SKM-1 treated with dmso at 0.1 percent for 144 hours (cell line): ENCODE data around the gene APOL1.
A peak's percentile ranks its signal among the peaks of the same experiment; 100 is the strongest.
"Not testable (repeated sequence)": the region's sequence is repeated elsewhere in the genome, so short reads cannot be mapped to it uniquely, and the experiment has no call there.

Experiments
- DNase-seq: peaks from one replicate; lab custom pipeline; 2025; ENCODE audit not compliant: unreplicated experiment; lab: John Stamatoyannopoulos, UW

Gene APOL1

DNA sequence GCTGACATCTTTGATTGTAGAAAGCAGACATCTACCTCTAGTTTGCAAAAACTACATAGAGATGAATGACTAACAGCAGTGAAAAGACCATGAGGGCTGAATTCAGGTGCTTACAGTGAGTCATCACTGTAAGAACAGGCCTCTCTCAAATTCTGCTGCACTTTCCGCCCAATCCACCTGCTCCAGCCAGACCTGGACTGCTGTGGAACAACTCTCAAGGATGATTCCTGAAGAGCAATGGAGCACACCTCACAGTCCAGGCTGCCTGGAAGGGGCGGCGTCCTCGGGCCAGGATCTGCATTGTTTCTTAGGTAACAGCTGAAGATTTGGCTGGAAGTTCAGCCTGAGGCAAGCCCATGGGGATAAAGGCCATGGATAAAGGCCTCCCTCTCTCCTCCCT is 28.7 kb upstream of the APOL1 start:
- no peak for DNase-seq

DNA sequence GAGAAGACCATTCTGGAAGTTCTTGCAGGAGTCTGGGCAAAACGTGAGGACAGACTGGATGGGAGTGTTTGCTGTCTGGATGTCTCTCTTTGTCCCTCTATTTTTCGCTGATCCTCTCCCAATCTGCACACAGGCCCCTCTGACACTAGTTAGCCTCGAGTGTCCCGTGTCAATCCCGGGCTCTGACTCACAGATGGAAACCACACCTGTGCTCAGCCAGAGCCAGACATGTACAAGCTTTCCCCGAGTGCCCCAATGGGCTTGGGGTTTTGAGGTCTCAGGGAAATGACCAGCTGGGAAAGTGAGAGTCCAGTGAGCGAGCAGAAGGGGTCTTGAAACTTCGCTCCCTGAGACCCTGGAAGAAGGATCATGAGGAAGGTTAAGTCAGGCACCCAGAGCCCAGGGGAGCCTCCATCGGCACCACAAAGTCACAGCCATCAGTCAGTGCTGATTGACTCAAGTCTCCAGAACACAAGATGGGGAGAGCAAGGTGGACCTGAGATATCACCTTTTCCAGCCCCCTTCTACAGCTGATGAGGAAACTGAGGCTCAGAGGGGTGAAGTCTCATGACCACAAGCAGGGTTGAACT is 27.5 kb upstream of the APOL1 start:
- DNase-seq: no peak

DNA sequence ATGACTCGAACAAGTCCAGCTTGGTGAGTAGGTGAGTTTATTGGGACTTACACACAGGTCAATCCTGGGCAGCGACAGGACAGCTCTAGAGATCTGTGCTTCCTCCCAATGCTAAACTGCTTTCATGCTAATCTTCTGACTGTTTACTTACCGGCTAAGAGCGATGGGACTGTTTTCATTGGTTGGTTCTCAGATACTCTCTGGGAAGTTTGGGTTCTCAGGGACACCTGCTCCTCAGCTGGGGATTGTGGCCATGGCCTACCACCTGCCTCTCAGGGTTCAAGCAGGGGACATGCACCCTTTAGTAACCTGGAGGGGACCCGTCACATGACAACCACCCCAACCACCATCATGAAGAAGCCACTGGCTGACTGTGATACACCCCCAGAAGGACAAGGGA is 26.7 kb upstream of the APOL1 start:
- no peak for DNase-seq

DNA sequence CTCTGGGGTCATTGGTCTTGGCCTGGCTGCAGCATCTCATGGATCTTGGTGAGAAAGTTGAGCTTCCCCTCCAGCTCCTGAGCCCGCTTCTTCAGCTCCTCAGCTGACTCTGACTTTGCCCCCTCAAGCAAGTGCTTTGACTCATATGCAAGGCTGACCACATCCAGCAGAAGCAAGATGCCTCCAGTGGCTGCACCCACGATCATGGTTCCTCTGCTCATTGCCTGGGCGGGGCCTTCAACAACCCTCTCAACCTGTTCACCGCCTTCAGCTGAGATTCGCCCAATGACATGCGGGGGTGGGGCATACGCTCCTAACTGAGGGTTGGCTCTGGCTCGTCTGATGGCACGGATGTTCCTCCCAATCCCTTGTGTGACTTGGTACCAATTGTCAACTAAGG is 25.5 kb upstream of the APOL1 start:
- DNase-seq: no peak

DNA sequence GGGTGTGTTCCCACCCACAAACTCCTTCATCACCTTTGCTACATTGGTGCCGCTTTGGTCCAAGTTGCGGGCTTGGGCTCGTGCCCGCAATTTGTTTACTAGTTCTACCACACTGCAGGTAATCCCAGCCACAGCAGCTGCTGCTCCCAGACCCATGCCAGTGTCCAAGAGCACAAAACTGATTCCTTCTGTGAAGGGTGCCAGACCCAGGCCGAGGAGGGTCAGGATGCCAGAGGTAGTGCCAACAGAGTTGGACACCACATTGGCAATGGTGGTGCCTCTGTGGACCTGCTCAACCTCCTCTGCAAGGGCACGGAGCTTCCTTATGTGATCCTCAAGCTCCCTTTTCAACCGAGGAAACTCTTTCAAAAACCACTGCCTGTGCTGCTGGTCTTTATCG is 25.1 kb upstream of the APOL1 start:
- no peak for DNase-seq

DNA sequence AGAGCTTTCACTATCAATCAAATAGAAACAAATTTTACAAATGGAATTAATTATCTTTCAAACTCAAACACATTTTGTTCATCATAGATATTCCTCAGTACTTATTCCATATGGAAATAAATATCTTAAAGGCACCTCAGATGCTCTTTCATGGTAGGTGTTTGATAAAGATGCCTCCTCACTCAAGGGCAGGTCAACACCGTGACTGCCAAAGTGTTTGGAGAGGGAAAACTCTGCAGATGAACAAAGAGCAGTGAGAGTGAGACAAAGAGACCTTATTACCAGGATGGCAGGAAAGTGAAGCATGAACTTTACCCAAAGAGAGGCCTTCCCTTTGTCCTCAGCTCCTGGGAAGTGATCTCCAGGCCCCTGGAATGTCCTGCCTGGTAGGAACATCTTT is 24.6 kb upstream of the APOL1 start:
- DNase-seq: not testable (repeated sequence)

DNA sequence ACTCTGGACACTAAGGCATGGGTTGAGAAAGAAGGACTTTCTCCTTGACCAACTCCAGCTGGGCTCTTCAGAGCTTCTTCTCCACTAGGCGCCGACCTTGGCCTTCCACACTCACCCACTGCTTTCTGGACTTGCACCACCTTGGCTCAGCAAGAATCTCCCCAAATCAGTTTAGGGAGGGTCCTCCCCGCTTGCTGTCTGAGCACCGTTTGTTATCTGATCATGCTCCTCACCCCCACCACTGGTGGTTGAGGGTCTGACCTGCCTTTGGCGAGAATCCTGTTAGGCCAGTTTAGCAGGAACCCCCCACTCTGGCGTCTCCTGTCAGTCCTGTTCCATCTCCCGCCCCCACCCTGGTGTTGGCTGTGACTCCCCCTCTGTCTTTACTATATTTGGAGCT is 24.0 kb upstream of the APOL1 start:
- no peak for DNase-seq

DNA sequence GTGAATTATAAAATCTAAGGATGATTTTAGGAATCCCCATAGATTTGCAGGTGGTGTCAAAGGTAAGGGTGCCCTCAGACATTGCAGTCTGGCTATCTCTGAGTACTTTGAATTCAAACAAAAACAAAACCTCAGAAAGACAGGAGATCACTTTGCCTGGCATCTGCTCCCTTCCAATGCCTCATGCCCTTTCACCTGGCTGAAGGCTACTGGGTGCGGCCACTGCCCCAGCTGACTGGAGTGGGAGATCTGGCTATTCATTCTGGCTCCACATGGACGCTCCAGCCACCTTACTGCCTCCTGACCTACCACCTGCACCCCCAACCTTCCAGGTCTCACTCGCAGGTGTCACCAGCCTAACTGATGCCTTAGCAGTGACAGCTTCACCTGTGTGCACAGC is 23.3 kb upstream of the APOL1 start:
- not testable (repeated sequence) for DNase-seq

DNA sequence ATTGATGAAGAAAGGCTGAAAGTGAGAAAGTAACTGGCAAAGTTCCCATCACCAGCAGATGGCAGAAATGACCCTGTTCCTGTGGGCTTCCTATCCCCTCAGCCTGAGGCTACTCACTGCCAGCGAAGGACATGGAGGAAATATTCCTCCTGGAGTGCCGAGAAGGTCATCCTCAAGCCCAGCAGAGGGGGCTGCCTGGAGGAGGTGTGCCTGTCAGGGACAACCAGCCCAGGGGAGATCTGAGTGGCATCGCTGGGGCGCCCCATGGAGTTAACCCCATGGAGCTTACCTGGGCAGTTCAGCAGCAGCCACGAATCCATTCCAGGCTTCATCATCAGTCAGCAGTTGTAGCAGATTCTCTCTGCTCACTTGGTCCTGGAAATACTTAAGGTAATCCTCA is 21.9 kb upstream of the APOL1 start:
- DNase-seq: not testable (repeated sequence)

DNA sequence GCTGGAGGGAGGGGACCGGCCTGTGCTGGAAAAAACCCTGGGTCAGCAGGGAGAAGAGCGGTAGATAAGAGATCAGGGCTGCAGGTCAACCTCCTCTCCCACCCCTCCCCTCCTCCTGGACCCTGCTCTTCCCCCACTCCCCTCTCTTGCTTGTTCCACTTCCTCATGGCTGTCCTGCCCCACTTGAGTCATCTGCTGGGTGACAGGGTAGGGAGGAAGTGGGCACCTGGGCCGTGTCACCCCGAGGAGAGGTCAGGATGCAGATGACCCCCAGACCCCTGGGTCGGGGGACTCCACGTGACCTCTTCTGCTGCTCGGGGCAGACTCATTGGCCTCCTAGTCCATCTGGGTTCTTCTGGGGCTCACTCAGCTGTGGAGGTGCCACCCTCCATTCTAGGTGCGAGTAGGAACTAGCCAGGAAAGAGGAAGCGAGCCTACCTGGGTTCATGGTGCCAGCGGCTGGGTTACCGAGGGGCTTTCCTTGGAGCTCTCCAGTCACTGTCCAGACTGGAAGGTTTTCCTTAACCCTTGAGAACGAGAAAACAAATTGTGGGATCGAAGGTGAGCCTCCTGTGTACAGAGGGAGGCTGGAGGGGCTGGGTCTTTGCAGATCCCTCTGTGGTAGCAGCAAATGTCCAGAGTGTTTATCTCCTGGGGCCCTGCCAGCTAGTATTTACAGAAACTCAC is 20.1 kb upstream of the APOL1 start:
- no peak for DNase-seq

DNA sequence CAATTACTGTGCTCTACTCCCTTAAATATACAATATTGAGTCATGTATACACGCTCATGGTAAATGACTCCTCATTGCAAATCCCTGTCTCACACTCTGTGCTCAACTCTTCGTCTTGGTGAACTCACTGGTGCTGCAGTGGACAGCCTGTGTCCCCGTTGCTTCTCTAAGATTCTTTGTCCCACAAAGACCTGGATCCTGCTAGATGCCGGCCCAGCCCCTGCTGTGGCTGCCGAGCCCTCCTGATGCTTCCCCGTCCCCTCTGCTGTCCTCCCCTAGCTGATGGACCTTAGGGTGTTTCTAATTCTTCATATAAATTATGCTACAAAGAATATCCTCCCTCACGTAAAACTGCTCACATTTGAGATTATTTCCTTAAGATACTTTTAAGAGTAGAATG is 19.1 kb upstream of the APOL1 start:
- DNase-seq: no peak

DNA sequence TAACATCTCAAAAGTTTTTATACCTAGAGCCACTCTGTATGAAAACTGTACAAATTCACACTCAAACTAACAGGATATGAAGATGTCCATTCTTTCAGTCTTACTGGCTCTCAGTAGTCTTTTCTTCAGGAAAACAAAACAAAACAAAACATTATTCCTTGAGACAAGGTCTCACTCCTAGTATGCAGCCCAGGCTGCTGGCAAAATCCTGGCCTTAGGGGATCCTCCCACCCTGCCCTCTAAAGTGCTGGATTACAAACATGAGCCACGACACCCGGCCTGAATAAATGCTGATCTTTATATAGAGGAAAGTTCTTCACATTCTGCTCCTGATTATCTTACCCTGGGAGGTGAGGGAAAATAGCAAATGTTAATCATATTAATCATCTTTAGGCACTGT is 18.7 kb upstream of the APOL1 start:
- DNase-seq: no peak

DNA sequence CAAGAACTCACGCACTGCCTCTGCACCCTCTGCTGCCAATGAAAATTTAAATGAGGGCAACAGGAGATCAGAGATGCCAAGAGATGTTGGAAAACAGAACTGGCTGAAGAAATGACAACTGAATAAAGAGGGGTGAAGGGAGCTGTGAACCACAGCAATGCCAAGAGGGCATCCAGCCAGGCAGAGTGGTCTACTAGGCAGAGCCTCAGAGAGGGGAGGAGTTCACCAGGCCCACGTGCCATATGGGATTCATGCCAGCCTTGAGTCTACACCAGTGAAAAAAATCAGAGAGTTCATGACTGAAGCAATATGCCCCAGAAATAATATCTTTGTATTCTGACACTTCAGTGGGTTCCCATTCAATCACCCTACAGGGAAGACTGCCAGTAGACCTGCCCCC is 18.0 kb upstream of the APOL1 start:
- no peak for DNase-seq

DNA sequence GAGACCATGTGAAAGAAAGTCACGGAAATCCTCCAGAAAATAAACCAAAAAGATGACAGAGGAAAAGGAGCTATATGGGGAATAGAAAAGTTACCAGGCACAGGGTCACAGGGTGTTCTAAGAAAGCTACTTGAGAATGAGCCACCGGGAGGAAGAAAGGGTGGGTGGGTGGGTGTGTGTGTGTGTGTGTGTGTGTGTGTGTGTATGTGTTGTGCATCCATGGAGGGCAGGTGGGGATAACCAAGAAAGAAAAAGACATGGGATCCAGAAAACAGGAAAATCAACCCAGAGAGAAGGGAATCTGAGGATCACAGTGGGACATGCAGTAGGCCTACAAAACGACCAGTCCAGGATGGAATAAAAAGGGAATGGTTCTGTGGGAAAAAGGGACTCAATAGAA is 17.3 kb upstream of the APOL1 start:
- DNase-seq: no peak

DNA sequence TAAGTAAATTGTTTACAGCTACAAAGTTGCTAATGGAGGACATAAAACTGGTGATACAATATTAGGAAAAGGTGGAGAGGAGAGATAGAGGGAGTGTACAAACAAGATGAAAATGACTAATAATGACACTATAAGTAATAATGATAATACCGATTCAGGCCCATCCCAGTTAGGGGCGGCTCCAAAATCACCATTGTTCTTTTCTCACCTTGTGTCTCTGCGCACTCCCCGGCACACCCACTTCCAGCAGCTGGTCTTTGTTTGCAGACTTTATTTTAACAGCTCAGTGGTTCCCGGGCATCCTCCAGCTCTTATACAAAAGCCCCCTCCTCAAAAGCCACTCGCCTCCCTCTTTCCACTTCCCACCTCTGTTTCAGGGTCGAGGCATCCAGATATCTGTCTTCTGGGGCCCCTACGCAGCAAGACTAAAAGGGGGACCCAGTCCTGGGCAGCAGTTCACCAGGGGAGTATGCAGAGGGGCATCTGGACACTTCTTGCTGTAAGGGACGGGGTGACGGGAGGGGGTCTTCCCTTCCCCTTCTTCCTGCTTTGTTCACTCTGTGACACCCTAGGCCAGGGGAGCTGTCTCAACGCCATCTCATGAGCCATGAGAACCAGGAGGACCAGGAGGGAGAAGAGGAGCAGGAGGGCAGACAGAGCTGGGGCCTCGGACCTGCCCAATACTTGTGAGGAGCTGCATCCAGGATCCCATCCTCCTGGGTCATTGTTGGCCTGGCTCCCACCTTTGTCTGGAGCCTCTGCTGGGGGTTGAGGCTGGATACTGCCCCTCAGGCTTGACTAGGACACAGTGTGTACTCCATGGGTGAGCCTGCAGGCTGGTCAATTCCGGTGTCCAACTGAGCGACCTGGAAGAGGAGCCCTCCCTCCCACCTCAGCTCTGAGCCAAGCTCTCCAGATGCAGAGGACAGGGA is 16.3 kb upstream of the APOL1 start:
- DNase-seq: no peak

DNA sequence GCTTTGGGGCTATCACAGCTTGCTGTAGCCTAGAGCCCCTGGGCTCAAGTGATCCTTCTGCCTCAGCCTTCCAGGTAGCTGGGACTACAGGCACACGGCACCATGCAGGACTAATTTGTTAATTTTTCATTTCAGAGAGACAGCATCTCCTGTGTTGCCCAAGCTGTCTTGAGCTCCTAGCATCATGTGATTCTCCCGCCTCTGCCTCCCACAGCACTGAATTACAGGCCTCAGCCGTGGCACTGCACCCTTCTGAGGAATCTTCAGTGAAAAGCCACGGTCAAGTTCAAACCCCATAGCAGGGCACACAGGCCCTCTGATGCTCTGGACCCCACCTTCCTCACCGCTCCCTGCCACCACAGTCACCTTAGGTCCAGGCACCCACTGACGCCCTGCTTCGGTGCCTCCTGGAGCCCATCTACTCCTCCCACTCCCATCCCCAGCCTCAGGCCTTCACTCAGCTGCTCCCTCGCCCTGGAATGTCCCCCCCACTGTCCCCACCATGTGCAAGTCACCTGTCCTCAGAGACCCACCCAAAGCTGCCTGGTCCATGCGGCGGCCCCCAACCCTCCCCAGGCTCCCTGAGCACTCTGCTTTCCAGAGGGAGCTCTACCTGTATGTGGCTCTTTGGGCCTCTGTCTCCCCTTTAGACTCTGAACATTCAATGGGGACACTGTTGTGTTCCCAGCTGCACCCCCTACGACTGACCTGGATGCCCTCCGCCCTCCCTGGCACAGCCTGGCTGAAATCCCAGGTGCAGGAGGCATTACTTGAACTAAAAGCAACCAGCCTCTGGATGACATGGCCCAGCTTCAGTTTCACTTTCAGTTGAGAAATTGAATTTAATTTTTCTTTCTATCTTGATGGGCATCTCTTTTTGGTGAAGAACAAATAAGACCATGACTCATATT is 15.2 kb upstream of the APOL1 start:
- no peak for DNase-seq

DNA sequence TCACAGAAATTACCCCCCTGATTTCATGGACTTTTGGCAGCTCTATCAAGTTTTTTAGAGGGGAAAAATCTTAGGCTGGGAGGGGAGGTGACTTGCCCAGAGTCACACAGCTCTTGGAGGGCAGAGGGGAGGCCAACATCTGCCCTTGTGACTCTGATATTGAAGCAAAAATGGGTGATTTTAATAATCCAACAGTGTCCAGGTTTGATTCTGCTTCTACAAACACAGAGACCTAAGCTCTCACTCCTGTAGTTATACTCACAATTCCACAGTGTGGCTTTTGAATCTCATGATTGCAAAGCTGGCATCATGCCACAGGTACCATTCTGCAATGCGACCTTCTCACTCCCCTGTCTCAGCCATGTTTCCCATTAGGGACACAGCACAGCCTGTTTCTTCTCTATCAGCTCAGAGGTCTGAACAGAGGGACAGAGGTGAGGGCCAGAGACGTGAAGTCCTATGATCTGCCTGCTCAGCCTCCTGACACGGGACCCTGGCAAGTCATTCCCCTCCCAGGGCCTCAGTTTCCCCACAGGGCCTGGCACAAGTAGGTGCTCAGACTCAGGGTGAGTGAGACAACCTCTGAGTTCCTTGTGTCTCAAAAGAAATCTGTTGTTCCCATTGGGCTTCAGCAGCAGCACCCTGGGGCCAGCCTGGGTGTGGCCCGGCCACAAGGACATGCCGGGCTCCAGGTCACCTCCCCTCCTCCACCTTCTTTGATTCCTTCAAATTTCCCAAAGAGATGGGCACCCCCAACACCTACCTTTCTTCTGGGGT is 14.4 kb upstream of the APOL1 start:
- no peak for DNase-seq

DNA sequence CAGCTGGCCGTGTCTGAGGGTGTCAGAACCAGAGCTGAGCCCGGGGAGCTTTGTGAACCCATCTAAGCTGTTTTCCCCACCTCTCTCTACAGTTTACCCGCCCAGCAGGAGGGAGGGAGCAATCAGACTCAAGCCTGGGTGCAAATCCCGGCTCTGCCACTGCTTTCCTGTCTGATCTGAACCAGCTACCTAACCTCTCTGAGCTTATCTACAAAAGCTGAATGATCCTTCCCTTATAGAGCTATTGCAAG is 13.9 kb upstream of the APOL1 start:
- DNase-seq: no peak

DNA sequence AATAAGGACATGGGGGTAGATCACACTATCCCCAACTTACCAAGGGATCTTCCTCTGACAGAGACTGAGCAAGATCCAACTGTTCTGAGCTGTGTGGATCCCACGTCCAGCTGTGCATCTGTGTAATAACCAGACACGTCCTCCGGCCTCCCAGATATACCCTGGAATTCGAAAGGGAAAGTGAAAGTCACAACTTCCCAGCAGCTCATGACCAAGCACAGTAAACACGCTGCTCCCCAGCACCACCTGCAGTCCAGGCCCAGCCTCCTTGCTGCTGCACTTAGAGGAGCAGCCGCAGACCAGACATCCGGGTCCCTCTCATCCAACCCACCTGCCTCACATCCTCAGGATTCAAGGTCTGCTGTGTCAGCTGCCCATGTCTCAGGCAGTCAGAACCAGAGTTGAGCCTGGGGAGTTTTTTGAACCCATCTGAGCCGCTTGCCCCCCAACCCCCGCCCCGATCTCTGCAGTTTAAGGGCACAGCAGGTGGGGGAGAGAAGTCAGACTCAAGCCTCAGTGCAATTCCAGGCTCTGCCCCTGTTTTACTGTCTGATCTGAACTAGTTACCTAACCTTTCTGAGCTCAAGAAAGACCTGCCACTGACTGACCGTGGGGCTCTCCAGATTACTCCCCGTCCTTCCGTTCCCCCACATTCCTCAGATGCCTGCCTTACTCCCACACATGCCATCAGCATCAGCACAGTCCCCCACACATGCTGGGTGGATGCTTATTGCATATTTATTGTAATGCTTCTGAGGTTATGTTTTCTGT is 13.3 kb upstream of the APOL1 start, which contains the start of gene APOL2:
APOL2 (minus strand) TSS at position 127 of the 771 bp plus-strand sequence. CDS start 6,365 bp downstream, outside the sequence.
- DNase-seq: peak; percentile 89

DNA sequence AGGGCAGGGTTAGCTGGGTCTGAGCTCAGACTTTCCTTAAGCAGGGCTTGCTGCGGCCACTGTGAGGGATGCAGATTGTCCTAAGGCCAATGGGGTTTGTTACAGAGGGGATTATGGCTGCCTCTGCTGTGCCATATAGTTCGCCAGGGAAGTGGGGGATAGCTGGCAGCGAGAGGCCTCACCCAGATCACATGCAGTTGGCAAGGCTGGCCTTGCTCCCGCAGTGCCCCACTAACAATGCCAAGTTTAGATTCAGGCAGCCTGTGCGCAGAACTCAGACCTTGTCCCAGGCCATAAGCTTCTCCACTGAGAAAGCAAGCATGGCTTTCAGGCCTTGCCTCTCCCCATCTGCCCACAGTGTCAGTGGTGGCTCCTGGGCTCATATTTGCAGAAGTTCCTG is 8.9 kb upstream of the APOL1 start:
- DNase-seq: no peak
